NCI-H345 treated with DMSO at 0.1 percent for 48 hours (cell line): ENCODE data around the gene A3GALT2.

ENCODE experiments used
- DNase-seq: peaks from one replicate; lab custom pipeline; 2025; ENCODE audit not compliant: unreplicated experiment; lab: John Stamatoyannopoulos, UW

Gene A3GALT2

GRCh38 chr1:33350611-33351280 lies 29.8 kb upstream of the A3GALT2 start:
- no peak for DNase-seq

GRCh38 chr1:33349778-33350610 lies 29.1 kb upstream of the A3GALT2 start:
- DNase-seq = peak; percentile 63

- no peak for DNase-seq
Measured at GRCh38 chr1:33349081-33349759, 28.3 kb upstream of the A3GALT2 start.

GRCh38 chr1:33348676-33349080 lies 27.8 kb upstream of the A3GALT2 start:
- no peak for DNase-seq

- DNase-seq = no peak
Measured at GRCh38 chr1:33348194-33348593, 27.3 kb upstream of the A3GALT2 start.

- DNase-seq = no peak
Measured at GRCh38 chr1:33347650-33347992, 26.7 kb upstream of the A3GALT2 start.

- DNase-seq = no peak
Measured at GRCh38 chr1:33346927-33347649, 26.2 kb upstream of the A3GALT2 start.

- DNase-seq = no peak
Measured at GRCh38 chr1:33346533-33346926, 25.6 kb upstream of the A3GALT2 start.

GRCh38 chr1:33344896-33345560 lies 24.1 kb upstream of the A3GALT2 start:
- no peak for DNase-seq

GRCh38 chr1:33343539-33343938 lies 22.6 kb upstream of the A3GALT2 start:
- no peak for DNase-seq

- peak; percentile 93 for DNase-seq
Measured at GRCh38 chr1:33342041-33342723, 21.3 kb upstream of the A3GALT2 start.

- DNase-seq = no peak
Measured at GRCh38 chr1:33341190-33341589, 20.3 kb upstream of the A3GALT2 start.

GRCh38 chr1:33339413-33339812 lies 18.5 kb upstream of the A3GALT2 start:
- DNase-seq = no peak

GRCh38 chr1:33338440-33339211 lies 17.7 kb upstream of the A3GALT2 start:
- no peak for DNase-seq

- DNase-seq = no peak
Measured at GRCh38 chr1:33338048-33338439, 17.1 kb upstream of the A3GALT2 start.

GRCh38 chr1:33337441-33337840 lies 16.5 kb upstream of the A3GALT2 start:
- DNase-seq = no peak

GRCh38 chr1:33336580-33336979 lies 15.7 kb upstream of the A3GALT2 start:
- DNase-seq = no peak

GRCh38 chr1:33335020-33335419 lies 14.1 kb upstream of the A3GALT2 start:
- no peak for DNase-seq

- no peak for DNase-seq
Measured at GRCh38 chr1:33334081-33334552, 13.2 kb upstream of the A3GALT2 start.
